ENCODE measurements around the gene AOPEP.

AOPEP gene

GRCh38 chr9:94980947-94981722, 254.6 kb downstream of the AOPEP start:
- FAIRE-seq (no peak), DNase-seq (ENCODE audit: insufficient read length, low spot score) (no peak)
- no peak for TF ChIP-seq CTCF (IDR thresholded peaks at IDR 0.05; ENCODE audit: insufficient read depth, missing control alignments)

GRCh38 chr9:94981723-94982090, 255.2 kb downstream of the AOPEP start:
- no peak for DNase-seq (ENCODE audit: insufficient read length, low spot score)
- FAIRE-seq, result no peak
- TF ChIP-seq CTCF (IDR thresholded peaks at IDR 0.05; ENCODE audit: insufficient read depth, missing control alignments), result no peak

GRCh38 chr9:94982211-94982610, 255.7 kb downstream of the AOPEP start:
- FAIRE-seq, result no peak
- TF ChIP-seq CTCF (IDR thresholded peaks at IDR 0.05; ENCODE audit: insufficient read depth, missing control alignments), result no peak
- DNase-seq (ENCODE audit: insufficient read length, low spot score), result no peak

GRCh38 chr9:94983552-94983951, 257.1 kb downstream of the AOPEP start:
- FAIRE-seq (no peak), DNase-seq (ENCODE audit: insufficient read length, low spot score) (no peak)
- no peak for TF ChIP-seq CTCF (IDR thresholded peaks at IDR 0.05; ENCODE audit: insufficient read depth, missing control alignments)

- TF ChIP-seq CTCF (IDR thresholded peaks at IDR 0.05; ENCODE audit: insufficient read depth, missing control alignments), result no peak
- no peak for DNase-seq (ENCODE audit: insufficient read length, low spot score)
- FAIRE-seq, result no peak
These were observed 258.5 kb downstream of the AOPEP start for GRCh38 chr9:94984891-94985476.

GRCh38 chr9:94985649-94986048, 259.1 kb downstream of the AOPEP start:
- no peak for FAIRE-seq
- DNase-seq (ENCODE audit: insufficient read length, low spot score), result no peak
- TF ChIP-seq CTCF (IDR thresholded peaks at IDR 0.05; ENCODE audit: insufficient read depth, missing control alignments), result no peak

- no peak for TF ChIP-seq CTCF (IDR thresholded peaks at IDR 0.05; ENCODE audit: insufficient read depth, missing control alignments)
- DNase-seq (ENCODE audit: insufficient read length, low spot score) (no peak), FAIRE-seq (no peak)
These were observed 261.2 kb downstream of the AOPEP start for GRCh38 chr9:94987731-94988130.

All from D721Med (cell line).